ENCODE data around the gene FA2H.

FA2H gene

DNA sequence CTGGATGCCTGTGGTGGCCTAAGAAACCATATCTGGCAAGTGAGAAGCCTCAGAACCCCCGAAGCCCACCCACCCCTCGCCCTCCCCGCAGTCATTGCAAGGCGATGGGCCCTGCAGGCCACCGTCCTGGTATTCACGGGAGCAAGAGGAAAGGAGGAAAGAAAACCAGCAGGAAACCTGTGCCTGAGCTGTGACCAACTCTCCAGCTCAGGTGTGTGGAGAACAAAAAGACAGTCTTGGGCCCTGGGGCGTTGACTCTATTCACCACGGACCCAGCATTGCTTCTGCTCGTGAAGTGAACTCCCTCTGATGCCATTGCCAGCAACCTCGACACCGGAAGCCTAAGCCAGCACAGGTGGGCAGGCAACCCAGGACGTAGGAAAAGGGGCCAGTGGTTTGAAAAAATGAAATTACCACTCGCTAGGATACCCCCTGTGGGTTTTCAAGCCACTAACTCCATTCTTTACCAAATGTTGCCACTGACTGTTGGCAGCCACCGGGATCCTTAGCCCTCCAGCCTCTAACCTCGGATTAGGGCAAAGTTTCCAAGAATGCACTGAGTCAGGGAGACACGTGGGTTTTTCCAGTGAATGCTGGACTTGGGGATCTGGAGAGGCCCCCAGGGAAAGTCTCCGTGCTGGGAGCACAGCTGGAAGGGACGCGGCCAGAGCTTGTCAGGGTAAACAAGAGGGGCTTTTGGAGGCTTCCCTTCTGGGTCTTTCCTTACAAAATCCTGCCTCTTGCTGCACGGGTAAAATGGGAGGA lies 25.1 kb downstream of the FA2H start:
- no peaks in the 10 kb centered on the region for H3K9me3 ChIP-seq (ENCODE audit: control insufficient read depth, low read length)
- peaks cover 25% of the 10 kb centered on the region for H3K4me1 ChIP-seq (ENCODE audit: control insufficient read depth, insufficient read depth, low read length)
- no peaks in the 10 kb centered on the region for H3K36me3 ChIP-seq (ENCODE audit: control insufficient read depth, insufficient read depth, low read length)
- no peak overlapping the region for H3K4me3 ChIP-seq (ENCODE audit: low read length)
- no peaks in the 10 kb centered on the region for H3K27me3 ChIP-seq (ENCODE audit: control insufficient read depth, insufficient read depth, low read length)
- H3K9ac ChIP-seq (ENCODE audit: low read length) = no peak overlapping the region

GRCh38 chr16:74748616-74749026 lies 26.0 kb downstream of the FA2H start:
- Histone ChIP-seq H3K27me3 (ENCODE audit: control insufficient read depth, insufficient read depth, low read length) (no peaks in the 10 kb centered on the region), H3K4me3 (ENCODE audit: low read length) (no peak overlapping the region), H3K9ac (ENCODE audit: low read length) (no peak overlapping the region)

GRCh38 chr16:74747716-74748615 lies 26.7 kb downstream of the FA2H start:
- H3K9ac ChIP-seq (ENCODE audit: low read length) = no peak overlapping the region
- H3K4me1 ChIP-seq (ENCODE audit: control insufficient read depth, insufficient read depth, low read length) = peaks cover 32% of the 10 kb centered on the region
- no peaks in the 10 kb centered on the region for H3K36me3 ChIP-seq (ENCODE audit: control insufficient read depth, insufficient read depth, low read length)
- no peak overlapping the region for H3K4me3 ChIP-seq (ENCODE audit: low read length)
- H3K9me3 ChIP-seq (ENCODE audit: control insufficient read depth, low read length) = no peaks in the 10 kb centered on the region
- H3K27me3 ChIP-seq (ENCODE audit: control insufficient read depth, insufficient read depth, low read length) = no peaks in the 10 kb centered on the region

More at GRCh38 chr16:74748616-74749026, 26.0 kb downstream of the FA2H start:
- H3K4me1 ChIP-seq (ENCODE audit: control insufficient read depth, insufficient read depth, low read length) = peaks cover 29% of the 10 kb centered on the region
- no peaks in the 10 kb centered on the region for H3K9me3 ChIP-seq (ENCODE audit: control insufficient read depth, low read length)
- no peaks in the 10 kb centered on the region for H3K36me3 ChIP-seq (ENCODE audit: control insufficient read depth, insufficient read depth, low read length)

GRCh38 chr16:74745926-74746325 lies 28.7 kb downstream of the FA2H start:
- Histone ChIP-seq H3K36me3 (ENCODE audit: control insufficient read depth, insufficient read depth, low read length) (no peaks in the 10 kb centered on the region), H3K4me3 (ENCODE audit: low read length) (no peak overlapping the region), H3K4me1 (ENCODE audit: control insufficient read depth, insufficient read depth, low read length) (peaks cover 49% of the 10 kb centered on the region), H3K27me3 (ENCODE audit: control insufficient read depth, insufficient read depth, low read length) (no peaks in the 10 kb centered on the region), H3K9ac (ENCODE audit: low read length) (no peak overlapping the region), H3K9me3 (ENCODE audit: control insufficient read depth, low read length) (no peaks in the 10 kb centered on the region)

- Histone ChIP-seq H3K4me3 (ENCODE audit: low read length) (no peak overlapping the region), H3K27me3 (ENCODE audit: control insufficient read depth, insufficient read depth, low read length) (no peaks in the 10 kb centered on the region), H3K4me1 (ENCODE audit: control insufficient read depth, insufficient read depth, low read length) (peaks cover 55% of the 10 kb centered on the region), H3K9me3 (ENCODE audit: control insufficient read depth, low read length) (no peaks in the 10 kb centered on the region), H3K9ac (ENCODE audit: low read length) (no peak overlapping the region), H3K36me3 (ENCODE audit: control insufficient read depth, insufficient read depth, low read length) (no peaks in the 10 kb centered on the region)
Observed at GRCh38 chr16:74745109-74745615, 29.5 kb downstream of the FA2H start.

DNA sequence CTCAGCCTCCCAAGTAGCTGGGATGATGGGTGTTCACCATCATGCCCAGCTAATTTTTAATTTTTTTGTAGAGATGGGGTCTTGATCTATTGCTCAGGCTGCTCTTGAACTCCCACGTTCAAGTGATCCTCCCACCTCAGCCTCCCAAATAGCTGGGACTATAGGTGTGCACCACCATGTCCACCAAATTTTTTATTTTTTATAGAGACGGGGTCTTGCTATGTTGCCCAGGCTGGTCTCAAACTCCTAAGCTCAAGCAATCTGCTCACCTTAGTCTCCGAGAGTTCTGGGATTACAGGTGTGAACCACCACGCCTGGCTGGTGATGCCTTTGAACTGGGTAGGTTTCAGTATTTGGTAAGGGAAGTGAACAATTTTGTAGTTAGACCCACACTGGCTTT lies 30.1 kb downstream of the FA2H start:
- H3K9ac ChIP-seq (ENCODE audit: low read length) = peak overlapping the region; percentile 64
- H3K36me3 ChIP-seq (ENCODE audit: control insufficient read depth, insufficient read depth, low read length) = peaks cover 5% of the 10 kb centered on the region
- no peaks in the 10 kb centered on the region for H3K9me3 ChIP-seq (ENCODE audit: control insufficient read depth, low read length)
- no peak overlapping the region for H3K4me3 ChIP-seq (ENCODE audit: low read length)
- peaks cover 61% of the 10 kb centered on the region for H3K4me1 ChIP-seq (ENCODE audit: control insufficient read depth, insufficient read depth, low read length)
- H3K27me3 ChIP-seq (ENCODE audit: control insufficient read depth, insufficient read depth, low read length) = no peaks in the 10 kb centered on the region

DNA sequence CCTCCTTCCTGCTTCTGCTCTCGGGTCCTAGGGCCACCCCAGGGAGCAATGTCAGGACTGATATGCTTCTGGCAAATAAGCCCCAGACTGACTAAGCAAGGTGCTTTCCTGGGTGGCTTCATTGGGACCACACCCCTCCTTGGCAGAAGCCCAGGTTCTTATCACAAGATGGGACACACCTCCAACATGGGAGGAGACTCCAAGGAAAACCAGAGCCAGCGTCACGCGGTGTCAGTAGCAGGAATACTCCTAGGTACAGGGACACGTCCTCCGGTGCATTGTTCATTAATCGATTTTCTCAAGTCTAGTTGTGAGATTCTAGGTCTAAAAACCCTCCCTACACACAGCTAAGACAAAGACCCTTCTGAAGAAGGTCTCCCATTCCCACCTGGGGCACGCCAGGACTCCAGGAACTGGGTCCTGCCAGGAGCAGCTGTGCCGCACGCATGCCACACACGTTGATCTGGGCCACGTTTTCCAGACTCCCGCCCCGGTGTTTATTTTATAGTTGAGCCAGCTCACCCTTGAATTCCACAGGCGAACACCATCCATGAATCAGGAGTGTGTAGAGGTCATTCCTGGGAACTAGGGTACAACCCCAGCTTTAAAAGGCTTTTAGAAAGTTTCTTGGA lies 30.8 kb downstream of the FA2H start:
- Histone ChIP-seq H3K9ac (ENCODE audit: low read length) (peak overlapping the region; percentile 64), H3K4me3 (ENCODE audit: low read length) (no peak overlapping the region)

GRCh38 chr16:74743045-74743667 lies 31.5 kb downstream of the FA2H start:
- H3K9me3 ChIP-seq (ENCODE audit: control insufficient read depth, low read length) = no peaks in the 10 kb centered on the region
- peaks cover 75% of the 10 kb centered on the region for H3K4me1 ChIP-seq (ENCODE audit: control insufficient read depth, insufficient read depth, low read length)
- no peak overlapping the region for H3K4me3 ChIP-seq (ENCODE audit: low read length)
- H3K36me3 ChIP-seq (ENCODE audit: control insufficient read depth, insufficient read depth, low read length) = peaks cover 16% of the 10 kb centered on the region
- peak overlapping the region; percentile 64 for H3K9ac ChIP-seq (ENCODE audit: low read length)
- H3K27me3 ChIP-seq (ENCODE audit: control insufficient read depth, insufficient read depth, low read length) = no peaks in the 10 kb centered on the region

More for the DNA sequence above, 30.8 kb downstream of the FA2H start:
- H3K36me3 ChIP-seq (ENCODE audit: control insufficient read depth, insufficient read depth, low read length) = peaks cover 12% of the 10 kb centered on the region
- no peaks in the 10 kb centered on the region for H3K9me3 ChIP-seq (ENCODE audit: control insufficient read depth, low read length)
- peaks cover 69% of the 10 kb centered on the region for H3K4me1 ChIP-seq (ENCODE audit: control insufficient read depth, insufficient read depth, low read length)
- H3K27me3 ChIP-seq (ENCODE audit: control insufficient read depth, insufficient read depth, low read length) = no peaks in the 10 kb centered on the region

DNA sequence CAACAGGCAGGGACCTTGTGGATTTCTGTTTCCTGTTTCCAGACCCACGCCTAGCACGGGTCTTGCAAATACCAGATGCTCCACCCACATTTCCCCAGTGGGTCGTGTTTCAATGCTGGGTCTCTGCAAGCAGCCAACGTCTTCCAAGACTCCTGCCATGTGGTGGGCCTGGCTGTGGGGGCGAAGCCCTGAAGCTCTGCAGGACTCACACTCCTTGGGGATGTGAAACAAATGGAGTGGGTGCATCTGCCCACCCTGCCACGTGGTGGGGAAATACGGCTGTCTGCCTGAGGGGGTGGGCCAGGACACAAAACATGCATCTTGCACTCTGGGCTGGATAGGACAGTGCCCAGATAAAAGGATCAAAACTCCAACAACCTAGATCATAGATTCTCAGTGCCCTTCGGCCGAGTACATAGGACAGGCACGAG lies 32.6 kb downstream of the FA2H start:
- peaks cover 16% of the 10 kb centered on the region for H3K36me3 ChIP-seq (ENCODE audit: control insufficient read depth, insufficient read depth, low read length)
- H3K9ac ChIP-seq (ENCODE audit: low read length) = peak overlapping the region; percentile 51
- no peaks in the 10 kb centered on the region for H3K9me3 ChIP-seq (ENCODE audit: control insufficient read depth, low read length)
- peaks cover 86% of the 10 kb centered on the region for H3K4me1 ChIP-seq (ENCODE audit: control insufficient read depth, insufficient read depth, low read length)
- no peak overlapping the region for H3K4me3 ChIP-seq (ENCODE audit: low read length)
- H3K27me3 ChIP-seq (ENCODE audit: control insufficient read depth, insufficient read depth, low read length) = no peaks in the 10 kb centered on the region

DNA sequence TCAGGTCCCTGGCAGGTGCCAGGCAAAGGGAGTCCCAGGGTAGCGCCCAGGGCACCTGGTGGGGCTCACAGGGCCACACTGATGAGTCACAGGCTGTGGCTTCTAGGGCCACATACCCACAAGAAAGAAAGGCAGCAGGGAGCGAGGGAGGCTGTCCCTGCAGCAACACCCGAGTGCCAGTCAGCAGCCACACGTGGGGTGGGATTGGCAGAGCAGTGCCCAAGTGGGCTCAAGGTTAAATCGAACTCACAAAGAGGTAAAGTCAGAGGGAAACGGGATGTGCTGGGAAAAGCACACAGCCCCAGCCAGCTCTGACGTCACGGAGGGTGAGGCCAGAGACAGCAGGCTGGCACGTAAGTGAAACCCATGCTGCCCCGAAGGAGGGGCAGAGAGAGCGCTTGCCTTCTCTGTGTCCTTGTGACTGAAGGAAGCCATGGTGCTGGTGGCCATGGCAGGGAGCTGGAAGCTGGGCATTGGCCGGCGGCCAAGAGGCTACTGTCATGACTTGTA lies 33.8 kb downstream of the FA2H start:
- Histone ChIP-seq H3K4me1 (ENCODE audit: control insufficient read depth, insufficient read depth, low read length) (peaks cover 85% of the 10 kb centered on the region), H3K4me3 (ENCODE audit: low read length) (peak overlapping the region; percentile 22)

GRCh38 chr16:74739275-74739674 lies 35.3 kb downstream of the FA2H start:
- Histone ChIP-seq H3K9me3 (ENCODE audit: control insufficient read depth, low read length) (no peaks in the 10 kb centered on the region), H3K4me3 (ENCODE audit: low read length) (no peak overlapping the region), H3K27me3 (ENCODE audit: control insufficient read depth, insufficient read depth, low read length) (no peaks in the 10 kb centered on the region), H3K36me3 (ENCODE audit: control insufficient read depth, insufficient read depth, low read length) (peaks cover 16% of the 10 kb centered on the region), H3K9ac (ENCODE audit: low read length) (peak overlapping the region; percentile 53), H3K4me1 (ENCODE audit: control insufficient read depth, insufficient read depth, low read length) (peaks cover 69% of the 10 kb centered on the region)

More for the DNA sequence above, 33.8 kb downstream of the FA2H start:
- peak overlapping the region; percentile 46 for H3K9ac ChIP-seq (ENCODE audit: low read length)
- H3K36me3 ChIP-seq (ENCODE audit: control insufficient read depth, insufficient read depth, low read length) = peaks cover 16% of the 10 kb centered on the region
- H3K27me3 ChIP-seq (ENCODE audit: control insufficient read depth, insufficient read depth, low read length) = no peaks in the 10 kb centered on the region
- H3K9me3 ChIP-seq (ENCODE audit: control insufficient read depth, low read length) = no peaks in the 10 kb centered on the region
